Keratinocyte (primary cell): ENCODE data around the gene PHOX2B.

Experiments used
- CTCF ChIP-seq, 3 experiments: IDR thresholded peaks in 1 of 3; conservative IDR thresholded peaks in 1 of 3; optimal IDR thresholded peaks in 1 of 3; 2 replicates in 2 of 3; 3 replicates in 1 of 3; pipeline versions ENCODE3 to v1.5.1; 2011; ENCODE audit warnings: low read length in 3 of 3, mild to moderate bottlenecking in 3 of 3, moderate library complexity in 2 of 3, control low read depth in 1 of 3, inconsistent platforms in 1 of 3; ENCODE audit not compliant: insufficient read depth in 2 of 3; ENCODE audit errors: extremely low read depth in 1 of 3
- EZH2 ChIP-seq: IDR thresholded peaks from one replicate; pipeline ENCODE4 v1.6.1; 2012; ENCODE audit warnings: inconsistent platforms, mild to moderate bottlenecking, low read length, moderate library complexity

- TF ChIP-seq EZH2 (no peak), CTCF (optimal IDR thresholded peaks at IDR 0.05 in 1 of 3, IDR thresholded peaks at IDR 0.05 in 1 of 3, conservative IDR thresholded peaks at IDR 0.05 in 1 of 3; ENCODE audit: extremely low read depth in 1 of 3, insufficient read depth in 2 of 3, low read length in 3 of 3) (no peak)
Measured at GRCh38 chr4:41713768-41714167, 34.8 kb downstream of the PHOX2B start.
